Thyroid gland (tissue), 4 donors: ENCODE data around the gene RPL22.

Experiments used
- CTCF ChIP-seq, 6 experiments: fragments of 200-600 bp in 3 of 6; fragments of 450-650 bp in 3 of 6; sonication (generic) in 3 of 6; IDR thresholded peaks; one replicate each; pipeline ENCODE4 v1.5.1; 2016 to 2019; ENCODE audit warnings: antibody characterized with exemption in 6 of 6, mild to moderate bottlenecking in 2 of 6, inconsistent platforms in 1 of 6, moderate library complexity in 1 of 6
- POLR2A ChIP-seq, 2 donors: fragments of 450-650 bp; IDR thresholded peaks; one replicate each; pipeline ENCODE4 v1.6.1; 2017; ENCODE audit warnings: antibody characterized with exemption in 2 of 2, mild to moderate bottlenecking in 2 of 2, moderate library complexity in 1 of 2

GRCh38 chr1:6224718-6225117 is 25.3 kb upstream of the RPL22 start:
- TF ChIP-seq POLR2A (IDR thresholded peaks at IDR 0.05) (no peak), CTCF (IDR thresholded peaks at IDR 0.05) (no peak)
